Activated T-helper 1 cell treated with Interleukin-2 at 50 U/mL for 16 hours (primary cell): ENCODE results near the gene NEK1.
"Not testable (repeated sequence)": the region's sequence is repeated elsewhere in the genome, so short reads cannot be mapped to it uniquely, and the experiment has no call there.

Experiments used
- DNase-seq: peaks from one replicate; pipeline ENCODE4 v3.0.0-alpha.2; 2020; ENCODE audit warnings: low read depth

Gene NEK1

GRCh38 chr4:169601016-169601771 is 11.2 kb downstream of the NEK1 start:
- no peak for DNase-seq

- no peak for DNase-seq
These were observed 17.7 kb downstream of the NEK1 start for GRCh38 chr4:169594560-169595195.

GRCh38 chr4:169593050-169593560 is 19.3 kb downstream of the NEK1 start:
- DNase-seq: no peak

- DNase-seq: no peak
These were observed 28.8 kb downstream of the NEK1 start for GRCh38 chr4:169583563-169583962.

- DNase-seq: no peak
These were observed 29.7 kb downstream of the NEK1 start for GRCh38 chr4:169582706-169583105.

GRCh38 chr4:169582203-169582602 is 30.2 kb downstream of the NEK1 start:
- no peak for DNase-seq

GRCh38 chr4:169573889-169574288 is 38.5 kb downstream of the NEK1 start:
- DNase-seq: no peak

GRCh38 chr4:169571435-169571834 is 40.9 kb downstream of the NEK1 start:
- no peak for DNase-seq

GRCh38 chr4:169571012-169571411 is 41.4 kb downstream of the NEK1 start:
- not testable (repeated sequence) for DNase-seq

- not testable (repeated sequence) for DNase-seq
These were observed 42.1 kb downstream of the NEK1 start for GRCh38 chr4:169570266-169570665.

- not testable (repeated sequence) for DNase-seq
These were observed 43.2 kb downstream of the NEK1 start for GRCh38 chr4:169569188-169569587.

GRCh38 chr4:169567916-169568315 is 44.5 kb downstream of the NEK1 start:
- DNase-seq: no peak

- no peak for DNase-seq
These were observed 46.2 kb downstream of the NEK1 start for GRCh38 chr4:169566021-169566818.

- no peak for DNase-seq
These were observed 46.8 kb downstream of the NEK1 start for GRCh38 chr4:169565606-169566005.

- no peak for DNase-seq
These were observed 55.2 kb downstream of the NEK1 start for GRCh38 chr4:169557061-169557636.

GRCh38 chr4:169546548-169546947 is 65.8 kb downstream of the NEK1 start:
- DNase-seq: not testable (repeated sequence)

GRCh38 chr4:169540774-169541173 is 71.6 kb downstream of the NEK1 start:
- DNase-seq: no peak

- DNase-seq: no peak
These were observed 82.3 kb downstream of the NEK1 start for GRCh38 chr4:169530048-169530447.

GRCh38 chr4:169523796-169524195 is 88.6 kb downstream of the NEK1 start:
- no peak for DNase-seq

- no peak for DNase-seq
These were observed 101.8 kb downstream of the NEK1 start for GRCh38 chr4:169510617-169511016.

- DNase-seq: no peak
These were observed 105.5 kb downstream of the NEK1 start for GRCh38 chr4:169506903-169507302.

GRCh38 chr4:169499907-169500306 is 112.5 kb downstream of the NEK1 start:
- not testable (repeated sequence) for DNase-seq
